Measurements from ENCODE around the gene FCN1. TPM values are rescaled to one million over a fixed set of nuclear protein-coding genes. Genes with fewer than 3 reads are reported as not detected.

The FCN1 gene
- polyA plus RNA-seq, 3 donors, result 2,884 to 7,680 (median 6,268) TPM

DNA sequence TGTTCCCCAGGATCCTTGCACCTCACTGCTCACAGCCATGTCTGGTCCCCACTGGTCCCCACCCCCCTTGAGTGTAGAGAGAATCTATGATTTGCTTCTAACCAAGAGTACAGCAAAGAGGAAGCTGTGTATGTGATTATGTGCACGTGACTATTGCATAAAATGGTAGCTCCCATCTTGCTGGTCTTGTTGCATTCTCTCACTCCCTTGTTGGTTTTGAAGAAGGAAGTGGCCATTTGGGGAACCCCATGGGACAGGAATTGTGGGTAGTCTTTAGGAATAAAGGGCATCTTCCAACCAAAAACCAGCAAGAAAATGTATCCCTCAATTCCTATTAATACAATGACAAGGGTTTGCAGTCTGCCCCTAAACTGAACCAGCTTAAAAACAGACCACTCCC is 42.3 kb downstream of the FCN1 start:
- no peaks in the 10 kb centered on the region for H3K36me3 ChIP-seq (replicated peaks in 1 of 2; ENCODE audit: control insufficient read depth in 1 of 2, insufficient read depth in 2 of 2, low read length in 2 of 2)
- H3K4me1 Mint-ChIP-seq, result peaks cover 10% of the 10 kb centered on the region
- no peaks in the 10 kb centered on the region for H3K36me3 Mint-ChIP-seq
- no peak for TF ChIP-seq CTCF (IDR thresholded peaks at IDR 0.05)
- no peaks in the 10 kb centered on the region for H3K27me3 ChIP-seq (ENCODE audit: control insufficient read depth in 2 of 2, insufficient read depth in 2 of 2, low read length in 2 of 2)
- H3K27me3 Mint-ChIP-seq (ENCODE audit: low read depth in 3 of 3), result peaks cover 12 to 20% (median 12%) of the 10 kb centered on the region in 3 donors
- peak; percentile 7 to 74 (median 15) for DNase-seq
- peak overlapping the region in 3 of 7 donors; percentile 38 to 82 (median 38) for H3K27ac Mint-ChIP-seq
- H3K4me2 ChIP-seq (replicated peaks; ENCODE audit: extremely low read depth, low read length, poor library complexity, severe bottlenecking), result no peak overlapping the region
- H3K4me1 ChIP-seq (ENCODE audit: control insufficient read depth in 1 of 2, insufficient read depth in 2 of 2, low read length in 2 of 2), result peaks cover 5 to 13% of the 10 kb centered on the region in 2 donors
- peaks cover 7 to 20% of the 10 kb centered on the region in 2 donors for H3K9me3 ChIP-seq (replicated peaks in 1 of 2; ENCODE audit: control insufficient read depth in 1 of 2, insufficient read depth in 1 of 2, low read length in 2 of 2)
- no peak overlapping the region for H3K27ac ChIP-seq (ENCODE audit: low read depth in 1 of 2, low read length in 2 of 2)
- H4K20me1 ChIP-seq (ENCODE audit: insufficient read depth, low read length), result no peaks in the 10 kb centered on the region
- no peaks in the 10 kb centered on the region for H3K79me2 ChIP-seq (ENCODE audit: insufficient read depth, low read length)
- H3K4me3 ChIP-seq (replicated peaks in 1 of 3; ENCODE audit: low read depth in 2 of 3, low read length in 3 of 3), result peak overlapping the region in 1 of 3 experiments; percentile 8
- peaks cover 8 to 30% (median 18%) of the 10 kb centered on the region in 7 donors for H3K9me3 Mint-ChIP-seq
- no peak overlapping the region for H2AFZ ChIP-seq (ENCODE audit: insufficient read depth, low read depth, low read length, poor library complexity, severe bottlenecking)
- no peak overlapping the region for H3K9ac ChIP-seq (ENCODE audit: insufficient read depth, low read length, poor library complexity, severe bottlenecking)
- H3K4me3 Mint-ChIP-seq, result no peak overlapping the region
- WGBS (ENCODE audit: insufficient coverage), result no CpG with 5 or more reads among the region's 1 CpG
- intact Hi-C loops (cut with micrococcal nuclease), result no loop called here

DNA sequence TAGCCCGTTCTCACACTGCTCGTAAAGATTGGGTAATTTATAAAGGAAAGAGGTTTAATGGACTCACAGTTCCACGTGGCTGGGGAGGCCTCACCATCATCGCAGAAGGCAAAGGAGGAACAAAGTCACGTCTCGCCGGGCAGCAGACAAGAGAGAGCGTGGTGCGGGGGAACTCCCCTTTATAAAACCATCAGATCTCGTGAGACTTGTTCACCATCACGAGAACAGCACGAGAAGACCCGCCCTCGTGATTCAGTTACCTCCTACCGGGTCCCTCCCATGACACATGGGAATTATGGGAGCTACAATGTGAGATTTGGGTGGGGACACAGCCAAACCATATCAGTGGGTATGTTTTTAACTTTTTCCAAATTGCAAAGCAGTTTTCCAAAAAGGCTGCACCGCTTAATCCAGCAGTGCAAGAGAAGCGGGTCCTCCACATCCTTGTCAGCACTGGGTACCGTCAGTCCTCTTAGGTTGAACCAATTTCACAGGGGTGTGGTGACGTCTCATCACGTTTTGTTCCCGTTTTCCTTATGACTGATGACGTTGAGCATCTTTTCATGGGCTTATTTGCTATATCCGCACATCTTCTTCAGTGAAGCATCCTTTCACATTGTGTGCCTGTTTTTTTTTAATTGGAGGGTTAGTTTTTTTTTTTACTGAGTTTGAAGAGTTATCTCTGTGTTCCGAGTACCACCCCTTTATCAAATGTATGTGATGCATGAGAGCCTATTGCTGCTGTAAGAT is 45.1 kb downstream of the FCN1 start:
- Mint-ChIP-seq H3K27me3 (ENCODE audit: low read depth in 3 of 3) (peaks cover 14 to 21% (median 15%) of the 10 kb centered on the region in 3 donors), H3K27ac (no peak overlapping the region), H3K4me3 (no peak overlapping the region), H3K36me3 (no peaks in the 10 kb centered on the region), H3K4me1 (peaks cover 10% of the 10 kb centered on the region), H3K9me3 (peaks cover 8 to 30% (median 18%) of the 10 kb centered on the region in 7 donors)
- Histone ChIP-seq H2AFZ (ENCODE audit: insufficient read depth, low read depth, low read length, poor library complexity, severe bottlenecking) (no peak overlapping the region), H3K27ac (ENCODE audit: low read depth in 1 of 2, low read length in 2 of 2) (no peak overlapping the region), H4K20me1 (ENCODE audit: insufficient read depth, low read length) (no peaks in the 10 kb centered on the region), H3K4me2 (replicated peaks; ENCODE audit: extremely low read depth, low read length, poor library complexity, severe bottlenecking) (no peak overlapping the region), H3K27me3 (ENCODE audit: control insufficient read depth in 2 of 2, insufficient read depth in 2 of 2, low read length in 2 of 2) (no peaks in the 10 kb centered on the region), H3K9ac (ENCODE audit: insufficient read depth, low read length, poor library complexity, severe bottlenecking) (no peak overlapping the region), H3K9me3 (replicated peaks in 1 of 2; ENCODE audit: control insufficient read depth in 1 of 2, insufficient read depth in 1 of 2, low read length in 2 of 2) (peaks cover 7 to 20% of the 10 kb centered on the region in 2 donors), H3K4me3 (replicated peaks in 1 of 3; ENCODE audit: low read depth in 2 of 3, low read length in 3 of 3) (no peak overlapping the region), H3K4me1 (ENCODE audit: control insufficient read depth in 1 of 2, insufficient read depth in 2 of 2, low read length in 2 of 2) (peaks cover 5 to 13% of the 10 kb centered on the region in 2 donors), H3K36me3 (replicated peaks in 1 of 2; ENCODE audit: control insufficient read depth in 1 of 2, insufficient read depth in 2 of 2, low read length in 2 of 2) (no peaks in the 10 kb centered on the region), H3K79me2 (ENCODE audit: insufficient read depth, low read length) (no peaks in the 10 kb centered on the region)
- intact Hi-C loops (cut with micrococcal nuclease), result no loop called here
- TF ChIP-seq CTCF (IDR thresholded peaks at IDR 0.05), result no peak
- whole genome bisulfite sequencing (ENCODE audit: insufficient coverage), result 98% methylated on average over 4 of the region's 24 CpGs
- no peak for DNase-seq

Measured in CD14-positive monocyte (primary cell).